GM12878 (cell line): Measurements from ENCODE around the gene RGL1. TPM values are rescaled to one million over a fixed set of nuclear protein-coding genes. Genes with fewer than 3 reads are reported as not detected.

ENCODE experiments used
- BACH1 ChIP-seq: fragments of 450-650 bp; IDR thresholded peaks from 2 replicates; pipeline ENCODE4 v1.6.1; 2017; ENCODE audit warnings: mild to moderate bottlenecking, borderline replicate concordance
- BRCA1 ChIP-seq: IDR thresholded peaks from 2 replicates; pipeline ENCODE4 v1.6.1; 2011; ENCODE audit warnings: low read depth, low read length, improper control_type of control experiment
- CREB1 ChIP-seq: IDR thresholded peaks from 2 replicates; pipeline ENCODE4 v1.6.1; 2012; ENCODE audit warnings: low read depth, mild to moderate bottlenecking, inconsistent platforms
- CREM ChIP-seq: IDR thresholded peaks from 2 replicates; pipeline ENCODE4 v1.6.1; 2014; ENCODE audit warnings: antibody characterized with exemption, low read depth
- DPF2 ChIP-seq: fragments of 450-650 bp; IDR thresholded peaks from 2 replicates; pipeline ENCODE4 v1.6.1; 2017; ENCODE audit warnings: mild to moderate bottlenecking
- IKZF2 ChIP-seq, 2 experiments: fragments of 450-650 bp; IDR thresholded peaks; 2 replicates each; pipeline ENCODE4 v1.6.1; 2017; ENCODE audit warnings: mild to moderate bottlenecking in 2 of 2, moderate library complexity in 2 of 2
- KDM1A ChIP-seq: fragments of 200-600 bp; sonication (generic); IDR thresholded peaks from 2 replicates; pipeline ENCODE4 v1.6.1; 2016; ENCODE audit warnings: borderline replicate concordance
- MTA2 ChIP-seq: fragments of 450-650 bp; IDR thresholded peaks from 2 replicates; pipeline ENCODE4 v1.6.1; 2016; ENCODE audit warnings: low read depth, mild to moderate bottlenecking, moderate library complexity
- MXI1 ChIP-seq: fragments of 150-350 bp; IDR thresholded peaks from 2 replicates; pipeline ENCODE4 v1.6.1; 2011; ENCODE audit warnings: low read depth, mild to moderate bottlenecking, inconsistent platforms, low read length, improper control_type of control experiment
- NFXL1 ChIP-seq: fragments of 450-650 bp; IDR thresholded peaks from 2 replicates; pipeline ENCODE4 v1.6.1; 2017; ENCODE audit warnings: antibody characterized with exemption, mild to moderate bottlenecking, borderline replicate concordance
- NR2F1 ChIP-seq: fragments of 450-650 bp; conservative IDR thresholded peaks from 2 replicates; pipeline ENCODE4 v1.6.1; 2017; ENCODE audit warnings: mild to moderate bottlenecking
- RCOR1 ChIP-seq: conservative IDR thresholded peaks from 2 replicates; pipeline ENCODE4 v1.6.1; 2012; ENCODE audit warnings: low read depth, low read length, improper control_type of control experiment
- SREBF2 ChIP-seq: IDR thresholded peaks from 2 replicates; pipeline ENCODE4 v1.6.1; 2012; ENCODE audit warnings: mild to moderate bottlenecking, low read length
- TARDBP ChIP-seq: IDR thresholded peaks from 2 replicates; pipeline ENCODE4 v1.6.1; 2016; ENCODE audit warnings: borderline replicate concordance
- YY1 ChIP-seq: IDR thresholded peaks from 2 replicates; pipeline ENCODE4 v1.6.1; 2011; ENCODE audit warnings: low read depth, mild to moderate bottlenecking, low read length
- polyA plus RNA-seq, 11 experiments: library from polyadenylated mRNA; depleted of rRNA in 4 of 11; unstranded in 6 of 11; stranded (reverse) in 5 of 11; fragments of >200 nt; fragmentation: Nextera tagmentation in 4 of 11; fragmentation: Illumina TruSeq in 1 of 11; extraction: Ambion mirVana in 4 of 11; extraction: Trizol in 1 of 11; gene quantifications; 1 replicate in 1 of 11; 2 replicates in 10 of 11; pipeline versions ENCODE4 v1.2.1 to v1.2.3, GENCODE V29; 2011 to 2016; ENCODE audit warnings: inconsistent platforms in 2 of 11, missing spikeins in 2 of 11, low read depth in 1 of 11
- total RNA-seq, 4 experiments: library from RNA; depleted of rRNA in 3 of 4; stranded (reverse); fragments of >200 nt in 3 of 4; fragmentation: Illumina TruSeq in 1 of 4; extraction: Trizol in 1 of 4; gene quantifications; 2 replicates each; pipeline versions ENCODE4 v1.2.1 to v1.2.3, GENCODE V29; 2013 to 2021
- TF ChIP-seq, protein P1 (sequence below): IDR thresholded peaks from 2 replicates; pipeline ENCODE4 v1.6.1; 2011; ENCODE audit warnings: borderline replicate concordance, low read depth, mild to moderate bottlenecking, moderate library complexity, low read length; ENCODE audit not compliant: insufficient read depth, poor library complexity, severe bottlenecking
- TF ChIP-seq, protein P2 (sequence below): IDR thresholded peaks from 2 replicates; pipeline ENCODE4 v1.6.1; 2012; ENCODE audit warnings: low read depth, low read length, improper control_type of control experiment
- TF ChIP-seq, protein P3 (sequence below): fragments of 450-650 bp; IDR thresholded peaks from 2 replicates; pipeline ENCODE4 v1.6.1; 2016; ENCODE audit warnings: mild to moderate bottlenecking
- TF ChIP-seq, protein P4 (sequence below): fragments of 450-650 bp; IDR thresholded peaks from 2 replicates; pipeline ENCODE4 v1.6.1; 2017; ENCODE audit warnings: low read depth, mild to moderate bottlenecking, moderate library complexity
- TF ChIP-seq, protein P5 (sequence below): IDR thresholded peaks from 2 replicates; pipeline ENCODE4 v1.6.1; 2012; ENCODE audit warnings: improper control_type of control experiment, low read depth, low read length; ENCODE audit not compliant: insufficient replicate concordance

Gene RGL1
- total and polyA plus RNA-seq, 10 of the 15 experiments (the other 5 are each of a cell fraction or from before 2014, with no cell fraction given) = 8.1 to 25.0 (median 19.0) TPM

DNA sequence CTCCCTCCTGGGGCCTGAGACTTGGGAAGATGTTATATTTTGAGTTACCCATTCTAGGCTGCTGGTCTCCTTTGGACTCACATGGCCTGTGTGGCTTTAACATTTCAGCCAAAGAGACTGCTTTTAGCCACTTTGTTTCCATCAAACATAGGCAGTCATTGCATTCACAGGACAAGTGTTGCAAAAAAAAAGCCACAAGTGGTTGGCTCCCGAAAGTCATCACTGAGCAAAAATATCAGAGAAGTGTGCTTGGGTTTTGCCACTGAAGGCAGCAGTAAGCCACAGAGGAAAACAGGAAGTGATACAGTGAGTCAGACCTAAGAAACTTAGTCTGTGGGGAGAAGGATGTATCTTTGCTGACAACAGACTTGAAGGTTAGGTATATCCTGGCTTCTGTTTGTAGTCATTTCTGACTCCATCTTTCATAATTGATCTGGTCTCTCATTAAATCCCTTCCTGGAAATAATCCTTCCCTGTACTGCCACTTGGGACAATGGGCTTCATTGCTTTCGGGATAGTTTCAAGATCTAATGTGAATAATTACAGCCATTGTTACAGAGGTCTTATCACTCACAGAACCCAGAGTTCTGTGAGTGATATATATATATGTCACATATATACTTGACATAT is 151.8 kb downstream of the RGL1 start (continued):
- TF ChIP-seq, protein P1, sequence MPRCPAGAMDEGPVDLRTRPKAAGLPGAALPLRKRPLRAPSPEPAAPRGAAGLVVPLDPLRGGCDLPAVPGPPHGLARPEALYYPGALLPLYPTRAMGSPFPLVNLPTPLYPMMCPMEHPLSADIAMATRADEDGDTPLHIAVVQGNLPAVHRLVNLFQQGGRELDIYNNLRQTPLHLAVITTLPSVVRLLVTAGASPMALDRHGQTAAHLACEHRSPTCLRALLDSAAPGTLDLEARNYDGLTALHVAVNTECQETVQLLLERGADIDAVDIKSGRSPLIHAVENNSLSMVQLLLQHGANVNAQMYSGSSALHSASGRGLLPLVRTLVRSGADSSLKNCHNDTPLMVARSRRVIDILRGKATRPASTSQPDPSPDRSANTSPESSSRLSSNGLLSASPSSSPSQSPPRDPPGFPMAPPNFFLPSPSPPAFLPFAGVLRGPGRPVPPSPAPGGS = no peak
- TF ChIP-seq BACH1 (peak; percentile 93; the same call in 1 of the 2 replicates), MXI1 (peak; percentile 82), DPF2 (peak; percentile 97), RCOR1 (peak; percentile 92; the same call in 1 of the 2 replicates), TARDBP (no peak), NFXL1 (no peak), CREB1 (peak; percentile 44; the same call in 1 of the 2 replicates), YY1 (0 out of 2 replicates have a peak, but pooled peaks have one; percentile 9), KDM1A (no peak), SREBF2 (no peak), IKZF2 (IDR thresholded peaks at IDR 0.05) (peak; percentile 93 to 97), MTA2 (peak; percentile 87), BRCA1 (no peak), CREM (peak; percentile 61), NR2F1 (0 out of 2 replicates have a peak, but pooled peaks have one; percentile 20)
- TF ChIP-seq, protein P2, sequence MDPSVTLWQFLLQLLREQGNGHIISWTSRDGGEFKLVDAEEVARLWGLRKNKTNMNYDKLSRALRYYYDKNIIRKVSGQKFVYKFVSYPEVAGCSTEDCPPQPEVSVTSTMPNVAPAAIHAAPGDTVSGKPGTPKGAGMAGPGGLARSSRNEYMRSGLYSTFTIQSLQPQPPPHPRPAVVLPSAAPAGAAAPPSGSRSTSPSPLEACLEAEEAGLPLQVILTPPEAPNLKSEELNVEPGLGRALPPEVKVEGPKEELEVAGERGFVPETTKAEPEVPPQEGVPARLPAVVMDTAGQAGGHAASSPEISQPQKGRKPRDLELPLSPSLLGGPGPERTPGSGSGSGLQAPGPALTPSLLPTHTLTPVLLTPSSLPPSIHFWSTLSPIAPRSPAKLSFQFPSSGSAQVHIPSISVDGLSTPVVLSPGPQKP = 0 out of 2 replicates have a peak, but pooled peaks have one; percentile 55
- TF ChIP-seq, protein P3, sequence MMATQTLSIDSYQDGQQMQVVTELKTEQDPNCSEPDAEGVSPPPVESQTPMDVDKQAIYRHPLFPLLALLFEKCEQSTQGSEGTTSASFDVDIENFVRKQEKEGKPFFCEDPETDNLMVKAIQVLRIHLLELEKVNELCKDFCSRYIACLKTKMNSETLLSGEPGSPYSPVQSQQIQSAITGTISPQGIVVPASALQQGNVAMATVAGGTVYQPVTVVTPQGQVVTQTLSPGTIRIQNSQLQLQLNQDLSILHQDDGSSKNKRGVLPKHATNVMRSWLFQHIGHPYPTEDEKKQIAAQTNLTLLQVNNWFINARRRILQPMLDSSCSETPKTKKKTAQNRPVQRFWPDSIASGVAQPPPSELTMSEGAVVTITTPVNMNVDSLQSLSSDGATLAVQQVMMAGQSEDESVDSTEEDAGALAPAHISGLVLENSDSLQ = peak; percentile 46; the same call in 1 of the 2 replicates
- TF ChIP-seq, protein P4, sequence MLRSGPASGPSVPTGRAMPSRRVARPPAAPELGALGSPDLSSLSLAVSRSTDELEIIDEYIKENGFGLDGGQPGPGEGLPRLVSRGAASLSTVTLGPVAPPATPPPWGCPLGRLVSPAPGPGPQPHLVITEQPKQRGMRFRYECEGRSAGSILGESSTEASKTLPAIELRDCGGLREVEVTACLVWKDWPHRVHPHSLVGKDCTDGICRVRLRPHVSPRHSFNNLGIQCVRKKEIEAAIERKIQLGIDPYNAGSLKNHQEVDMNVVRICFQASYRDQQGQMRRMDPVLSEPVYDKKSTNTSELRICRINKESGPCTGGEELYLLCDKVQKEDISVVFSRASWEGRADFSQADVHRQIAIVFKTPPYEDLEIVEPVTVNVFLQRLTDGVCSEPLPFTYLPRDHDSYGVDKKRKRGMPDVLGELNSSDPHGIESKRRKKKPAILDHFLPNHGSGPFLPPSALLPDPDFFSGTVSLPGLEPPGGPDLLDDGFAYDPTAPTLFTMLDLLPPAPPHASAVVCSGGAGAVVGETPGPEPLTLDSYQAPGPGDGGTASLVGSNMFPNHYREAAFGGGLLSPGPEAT = peak; percentile 95
- TF ChIP-seq, protein P5, sequence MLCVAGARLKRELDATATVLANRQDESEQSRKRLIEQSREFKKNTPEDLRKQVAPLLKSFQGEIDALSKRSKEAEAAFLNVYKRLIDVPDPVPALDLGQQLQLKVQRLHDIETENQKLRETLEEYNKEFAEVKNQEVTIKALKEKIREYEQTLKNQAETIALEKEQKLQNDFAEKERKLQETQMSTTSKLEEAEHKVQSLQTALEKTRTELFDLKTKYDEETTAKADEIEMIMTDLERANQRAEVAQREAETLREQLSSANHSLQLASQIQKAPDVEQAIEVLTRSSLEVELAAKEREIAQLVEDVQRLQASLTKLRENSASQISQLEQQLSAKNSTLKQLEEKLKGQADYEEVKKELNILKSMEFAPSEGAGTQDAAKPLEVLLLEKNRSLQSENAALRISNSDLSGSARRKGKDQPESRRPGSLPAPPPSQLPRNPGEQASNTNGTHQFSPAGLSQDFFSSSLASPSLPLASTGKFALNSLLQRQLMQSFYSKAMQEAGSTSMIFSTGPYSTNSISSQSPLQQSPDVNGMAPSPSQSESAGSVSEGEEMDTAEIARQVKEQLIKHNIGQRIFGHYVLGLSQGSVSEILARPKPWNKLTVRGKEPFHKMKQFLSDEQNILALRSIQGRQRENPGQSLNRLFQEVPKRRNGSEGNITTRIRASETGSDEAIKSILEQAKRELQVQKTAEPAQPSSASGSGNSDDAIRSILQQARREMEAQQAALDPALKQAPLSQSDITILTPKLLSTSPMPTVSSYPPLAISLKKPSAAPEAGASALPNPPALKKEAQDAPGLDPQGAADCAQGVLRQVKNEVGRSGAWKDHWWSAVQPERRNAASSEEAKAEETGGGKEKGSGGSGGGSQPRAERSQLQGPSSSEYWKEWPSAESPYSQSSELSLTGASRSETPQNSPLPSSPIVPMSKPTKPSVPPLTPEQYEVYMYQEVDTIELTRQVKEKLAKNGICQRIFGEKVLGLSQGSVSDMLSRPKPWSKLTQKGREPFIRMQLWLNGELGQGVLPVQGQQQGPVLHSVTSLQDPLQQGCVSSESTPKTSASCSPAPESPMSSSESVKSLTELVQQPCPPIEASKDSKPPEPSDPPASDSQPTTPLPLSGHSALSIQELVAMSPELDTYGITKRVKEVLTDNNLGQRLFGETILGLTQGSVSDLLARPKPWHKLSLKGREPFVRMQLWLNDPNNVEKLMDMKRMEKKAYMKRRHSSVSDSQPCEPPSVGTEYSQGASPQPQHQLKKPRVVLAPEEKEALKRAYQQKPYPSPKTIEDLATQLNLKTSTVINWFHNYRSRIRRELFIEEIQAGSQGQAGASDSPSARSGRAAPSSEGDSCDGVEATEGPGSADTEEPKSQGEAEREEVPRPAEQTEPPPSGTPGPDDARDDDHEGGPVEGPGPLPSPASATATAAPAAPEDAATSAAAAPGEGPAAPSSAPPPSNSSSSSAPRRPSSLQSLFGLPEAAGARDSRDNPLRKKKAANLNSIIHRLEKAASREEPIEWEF = peak; percentile 72
